ENCODE results near the gene PRSS12.
"Not testable (repeated sequence)": the region's sequence is repeated elsewhere in the genome, so short reads cannot be mapped to it uniquely, and the experiment has no call there.

Gene PRSS12

GRCh38 chr4:118396881-118397622 lies 44.2 kb upstream of the PRSS12 start:
- no peak overlapping the region for H3K9ac ChIP-seq
- no peaks in the 10 kb centered on the region for H3K4me1 ChIP-seq
- H3K4me3 ChIP-seq (ENCODE audit: low read depth, low read length) = no peak overlapping the region
- H3K79me2 ChIP-seq = no peaks in the 10 kb centered on the region
- H3K4me2 ChIP-seq (ENCODE audit: low read length) = no peak overlapping the region
- no peaks in the 10 kb centered on the region for H3K36me3 ChIP-seq (ENCODE audit: control insufficient read depth, insufficient read depth, low read length)
- no peaks in the 10 kb centered on the region for H3K27me3 ChIP-seq (ENCODE audit: control insufficient read depth, insufficient read depth, low read length)
- peak overlapping the region; percentile 17 for H2AFZ ChIP-seq
- H3K9me3 ChIP-seq (ENCODE audit: control insufficient read depth, low read length) = no peaks in the 10 kb centered on the region
- H3K27ac ChIP-seq = no peak overlapping the region
- TF ChIP-seq CTCF (IDR thresholded peaks at IDR 0.05) = no peak

- TF ChIP-seq CTCF (IDR thresholded peaks at IDR 0.05) = no peak
- Histone ChIP-seq H3K27ac (no peak overlapping the region), H3K9me3 (ENCODE audit: control insufficient read depth, low read length) (no peaks in the 10 kb centered on the region)
Observed at GRCh38 chr4:118395057-118395644, 42.3 kb upstream of the PRSS12 start.

GRCh38 chr4:118392509-118392908 lies 39.7 kb upstream of the PRSS12 start:
- H3K36me3 ChIP-seq (ENCODE audit: control insufficient read depth, insufficient read depth, low read length); H3K9me3 ChIP-seq (ENCODE audit: control insufficient read depth, low read length); H2AFZ ChIP-seq; H3K9ac ChIP-seq; H3K4me2 ChIP-seq (ENCODE audit: low read length); H3K4me3 ChIP-seq (ENCODE audit: low read depth, low read length); H3K4me1 ChIP-seq; H3K27ac ChIP-seq; H3K79me2 ChIP-seq; H3K27me3 ChIP-seq (ENCODE audit: control insufficient read depth, insufficient read depth, low read length): not testable (repeated sequence)

More at GRCh38 chr4:118395057-118395644, 42.3 kb upstream of the PRSS12 start:
- Histone ChIP-seq H3K36me3 (ENCODE audit: control insufficient read depth, insufficient read depth, low read length) (no peaks in the 10 kb centered on the region), H3K4me1 (no peaks in the 10 kb centered on the region), H2AFZ (no peak overlapping the region), H3K9ac (no peak overlapping the region), H3K4me2 (ENCODE audit: low read length) (no peak overlapping the region), H3K27me3 (ENCODE audit: control insufficient read depth, insufficient read depth, low read length) (no peaks in the 10 kb centered on the region), H3K4me3 (ENCODE audit: low read depth, low read length) (no peak overlapping the region), H3K79me2 (no peaks in the 10 kb centered on the region)

GRCh38 chr4:118390121-118390520 lies 37.3 kb upstream of the PRSS12 start:
- no peak overlapping the region for H3K27ac ChIP-seq
- no peaks in the 10 kb centered on the region for H3K4me1 ChIP-seq
- no peak for TF ChIP-seq CTCF (IDR thresholded peaks at IDR 0.05)
- H2AFZ ChIP-seq = no peak overlapping the region
- H3K79me2 ChIP-seq = no peaks in the 10 kb centered on the region
- no peaks in the 10 kb centered on the region for H3K36me3 ChIP-seq (ENCODE audit: control insufficient read depth, insufficient read depth, low read length)
- H3K4me3 ChIP-seq (ENCODE audit: low read depth, low read length) = no peak overlapping the region
- H3K4me2 ChIP-seq (ENCODE audit: low read length) = no peak overlapping the region
- no peak overlapping the region for H3K9ac ChIP-seq
- H3K9me3 ChIP-seq (ENCODE audit: control insufficient read depth, low read length) = no peaks in the 10 kb centered on the region
- H3K27me3 ChIP-seq (ENCODE audit: control insufficient read depth, insufficient read depth, low read length) = no peaks in the 10 kb centered on the region

- H2AFZ ChIP-seq = no peak overlapping the region
- no peak overlapping the region for H3K9ac ChIP-seq
- no peak overlapping the region for H3K4me2 ChIP-seq (ENCODE audit: low read length)
- H3K4me1 ChIP-seq = no peaks in the 10 kb centered on the region
- TF ChIP-seq CTCF (IDR thresholded peaks at IDR 0.05) = no peak
- no peaks in the 10 kb centered on the region for H3K9me3 ChIP-seq (ENCODE audit: control insufficient read depth, low read length)
- no peaks in the 10 kb centered on the region for H3K36me3 ChIP-seq (ENCODE audit: control insufficient read depth, insufficient read depth, low read length)
- H3K79me2 ChIP-seq = no peaks in the 10 kb centered on the region
- no peak overlapping the region for H3K4me3 ChIP-seq (ENCODE audit: low read depth, low read length)
- H3K27me3 ChIP-seq (ENCODE audit: control insufficient read depth, insufficient read depth, low read length) = no peaks in the 10 kb centered on the region
- no peak overlapping the region for H3K27ac ChIP-seq
Observed at GRCh38 chr4:118389721-118390120, 36.9 kb upstream of the PRSS12 start.
